Hepatocyte (in vitro differentiated cells): ENCODE results near the gene TRNP1. TPM values are rescaled to one million over a fixed set of nuclear protein-coding genes. Genes with fewer than 3 reads are reported as not detected.
A peak's percentile ranks its signal among the peaks of the same experiment; 100 is the strongest.

Source experiments
- DNase-seq: peaks from one replicate; pipeline ENCODE4 v3.0.0-alpha.2; 2016; ENCODE audit warnings: low spot score
- H2AFZ ChIP-seq: fragments of 200-600 bp; sonication (generic); 2 replicates; pipeline ENCODE4 v1.6.0; 2016; ENCODE audit warnings: antibody characterized with exemption, mild to moderate bottlenecking
- H3K27ac ChIP-seq: fragments of 200-600 bp; sonication (generic); 2 replicates; pipeline ENCODE4 v1.5.1; 2016; ENCODE audit warnings: mild to moderate bottlenecking
- H3K27me3 ChIP-seq: fragments of 200-600 bp; sonication (generic); 2 replicates; pipeline ENCODE4 v1.6.1; 2016
- H3K36me3 ChIP-seq: fragments of 200-600 bp; sonication (generic); replicated peaks from 2 replicates; pipeline ENCODE4 v1.5.1; 2016; ENCODE audit warnings: low read depth; ENCODE audit not compliant: insufficient read depth
- H3K4me1 ChIP-seq: fragments of 200-600 bp; sonication (generic); 2 replicates; pipeline ENCODE4 v1.5.1; 2016; ENCODE audit warnings: mild to moderate bottlenecking, moderate library complexity; ENCODE audit not compliant: insufficient read depth
- H3K4me2 ChIP-seq: fragments of 200-600 bp; sonication (generic); 2 replicates; pipeline ENCODE4 v1.6.0; 2016
- H3K4me3 ChIP-seq: fragments of 200-600 bp; sonication (generic); 2 replicates; pipeline ENCODE4 v1.5.1; 2016; ENCODE audit warnings: mild to moderate bottlenecking
- H3K79me2 ChIP-seq: fragments of 200-600 bp; sonication (generic); 2 replicates; pipeline ENCODE4 v1.6.0; 2017; ENCODE audit warnings: mild to moderate bottlenecking
- H3K9me2 ChIP-seq: fragments of 200-600 bp; sonication (generic); replicated peaks from 2 replicates; pipeline ENCODE4 v1.6.0; 2017; ENCODE audit warnings: mild to moderate bottlenecking; ENCODE audit not compliant: insufficient read depth
- H3K9me3 ChIP-seq: fragments of 200-600 bp; sonication (generic); 2 replicates; pipeline ENCODE4 v1.5.1; 2016; ENCODE audit warnings: low read depth, mild to moderate bottlenecking
- H4K20me1 ChIP-seq: fragments of 200-600 bp; sonication (generic); 2 replicates; pipeline ENCODE4 v1.6.0; 2016; ENCODE audit warnings: mild to moderate bottlenecking; ENCODE audit not compliant: insufficient read depth, poor library complexity, severe bottlenecking
- EZH2 ChIP-seq: fragments of 200-600 bp; sonication (generic); IDR thresholded peaks from 2 replicates; pipeline ENCODE4 v1.6.1; 2016; ENCODE audit warnings: antibody characterized with exemption, mild to moderate bottlenecking, borderline replicate concordance
- EZH2phosphoT487 ChIP-seq: fragments of 200-600 bp; sonication (generic); IDR thresholded peaks from one replicate; pipeline ENCODE4 v1.6.1; 2018; ENCODE audit warnings: antibody characterized with exemption, mild to moderate bottlenecking, low read depth, moderate library complexity; ENCODE audit not compliant: unreplicated experiment, severe bottlenecking
- WGBS: methylation state at CpG from one replicate; pipeline ENCODE4 v1.1.6; 2016; ENCODE audit warnings: low lambda C conversion rate; ENCODE audit errors: missing lambda C conversion rate; 5-methylcytosine and 5-hydroxymethylcytosine counted together
- polyA plus RNA-seq: library from polyadenylated mRNA; unstranded; fragments of >200 nt; fragmentation: Nextera tagmentation; extraction: Ambion mirVana; gene quantifications from 2 replicates; pipeline ENCODE4 v1.2.1, GENCODE V29; 2016
- total RNA-seq: library from RNA; depleted of rRNA; stranded (reverse); fragments of >200 nt; gene quantifications from 2 replicates; pipeline ENCODE4 v1.2.3, GENCODE V29; 2014
- TF ChIP-seq, protein P1 (sequence below): fragments of 200-600 bp; sonication (generic); IDR thresholded peaks from 2 replicates; pipeline ENCODE4 v1.5.1; 2016; ENCODE audit warnings: antibody characterized with exemption, mild to moderate bottlenecking; ENCODE audit not compliant: poor library complexity

TRNP1 gene
- total and polyA plus RNA-seq, 2 experiments from 2014 or later: 67.4 to 137 TPM

DNA sequence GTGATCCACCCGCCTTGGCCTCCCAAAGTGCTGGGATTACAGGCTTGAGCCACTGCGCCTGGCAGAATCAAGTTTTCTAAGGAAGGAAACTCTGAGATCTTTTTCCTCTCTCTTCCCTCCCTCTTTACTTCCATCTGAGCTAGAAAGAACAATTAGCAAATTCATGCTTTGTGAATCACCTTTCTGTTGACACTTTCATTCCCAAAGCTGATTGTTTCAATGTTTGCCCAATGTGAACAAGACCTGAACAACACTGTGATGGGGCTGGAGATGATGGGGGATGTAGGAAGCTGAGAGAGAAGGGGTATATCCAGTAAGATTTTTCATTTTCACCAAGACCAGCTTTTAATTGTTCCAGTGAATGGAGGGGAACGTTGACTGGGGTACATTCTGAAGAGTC is 24.8 kb downstream of the TRNP1 start:
- no peaks in the 10 kb centered on the region for H3K9me2 ChIP-seq
- H4K20me1 ChIP-seq: no peaks in the 10 kb centered on the region
- H3K9me3 ChIP-seq: no peaks in the 10 kb centered on the region
- DNase-seq: no peak
- WGBS: 84% methylated on average over 3 of the region's 3 CpGs
- peak overlapping the region; percentile 43 for H3K27ac ChIP-seq
- no peak overlapping the region for H3K4me3 ChIP-seq
- TF ChIP-seq EZH2phosphoT487: no peak
- TF ChIP-seq, protein P1, sequence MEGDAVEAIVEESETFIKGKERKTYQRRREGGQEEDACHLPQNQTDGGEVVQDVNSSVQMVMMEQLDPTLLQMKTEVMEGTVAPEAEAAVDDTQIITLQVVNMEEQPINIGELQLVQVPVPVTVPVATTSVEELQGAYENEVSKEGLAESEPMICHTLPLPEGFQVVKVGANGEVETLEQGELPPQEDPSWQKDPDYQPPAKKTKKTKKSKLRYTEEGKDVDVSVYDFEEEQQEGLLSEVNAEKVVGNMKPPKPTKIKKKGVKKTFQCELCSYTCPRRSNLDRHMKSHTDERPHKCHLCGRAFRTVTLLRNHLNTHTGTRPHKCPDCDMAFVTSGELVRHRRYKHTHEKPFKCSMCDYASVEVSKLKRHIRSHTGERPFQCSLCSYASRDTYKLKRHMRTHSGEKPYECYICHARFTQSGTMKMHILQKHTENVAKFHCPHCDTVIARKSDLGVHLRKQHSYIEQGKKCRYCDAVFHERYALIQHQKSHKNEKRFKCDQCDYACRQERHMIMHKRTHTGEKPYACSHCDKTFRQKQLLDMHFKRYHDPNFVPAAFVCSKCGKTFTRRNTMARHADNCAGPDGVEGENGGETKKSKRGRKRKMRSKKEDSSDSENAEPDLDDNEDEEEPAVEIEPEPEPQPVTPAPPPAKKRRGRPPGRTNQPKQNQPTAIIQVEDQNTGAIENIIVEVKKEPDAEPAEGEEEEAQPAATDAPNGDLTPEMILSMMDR: no peak
- no peak for TF ChIP-seq EZH2
- no peak overlapping the region for H3K4me2 ChIP-seq
- no peaks in the 10 kb centered on the region for H3K27me3 ChIP-seq
- H3K36me3 ChIP-seq: no peaks in the 10 kb centered on the region
- H3K79me2 ChIP-seq: no peaks in the 10 kb centered on the region
- no peak overlapping the region for H2AFZ ChIP-seq
- peaks cover 6% of the 10 kb centered on the region for H3K4me1 ChIP-seq

DNA sequence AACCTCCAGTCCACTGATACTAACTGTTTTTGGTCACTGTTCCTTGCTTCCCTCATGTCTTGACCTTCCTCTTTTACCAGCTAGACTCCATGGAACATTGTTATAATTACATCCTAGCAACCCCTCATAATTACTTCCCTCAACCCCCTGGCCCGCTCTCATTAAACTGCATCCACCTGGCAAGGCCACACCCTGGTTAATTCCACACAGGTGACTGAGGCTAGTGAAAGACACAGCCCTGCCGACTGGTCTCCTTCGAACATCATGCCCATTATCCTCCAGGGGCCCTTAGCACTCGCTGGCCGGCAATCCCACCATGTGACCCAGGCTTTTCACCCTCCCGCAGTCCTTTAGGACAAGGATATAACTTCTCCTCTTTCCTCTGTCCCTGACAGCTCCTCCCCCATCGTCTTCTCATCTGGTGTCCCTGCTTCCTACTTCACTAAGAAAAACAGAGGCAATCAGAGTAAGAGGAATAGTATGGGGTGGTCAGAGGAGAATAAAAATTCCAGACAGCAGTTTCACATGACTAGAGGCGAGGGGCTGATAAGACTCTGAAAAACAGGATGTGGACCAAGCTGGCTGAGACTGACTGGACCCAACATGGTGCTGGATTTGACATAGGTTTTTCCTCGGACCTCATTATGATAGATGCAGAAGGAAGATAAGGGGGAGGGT is 28.0 kb downstream of the TRNP1 start:
- no peak overlapping the region for H3K4me3 ChIP-seq
- 28% methylated on average over 9 of the region's 9 CpGs for WGBS
- no peak for TF ChIP-seq EZH2
- no peak for TF ChIP-seq EZH2phosphoT487
- TF ChIP-seq, protein P1: no peak
- H3K79me2 ChIP-seq: no peaks in the 10 kb centered on the region
- no peaks in the 10 kb centered on the region for H3K36me3 ChIP-seq
- no peaks in the 10 kb centered on the region for H4K20me1 ChIP-seq
- H3K4me1 ChIP-seq: peaks cover 6% of the 10 kb centered on the region
- peak overlapping the region; percentile 38 for H2AFZ ChIP-seq
- H3K27ac ChIP-seq: peak overlapping the region; percentile 60
- H3K9me2 ChIP-seq: no peaks in the 10 kb centered on the region
- no peak overlapping the region for H3K4me2 ChIP-seq
- no peak for DNase-seq
- no peaks in the 10 kb centered on the region for H3K9me3 ChIP-seq
- H3K27me3 ChIP-seq: no peaks in the 10 kb centered on the region

DNA sequence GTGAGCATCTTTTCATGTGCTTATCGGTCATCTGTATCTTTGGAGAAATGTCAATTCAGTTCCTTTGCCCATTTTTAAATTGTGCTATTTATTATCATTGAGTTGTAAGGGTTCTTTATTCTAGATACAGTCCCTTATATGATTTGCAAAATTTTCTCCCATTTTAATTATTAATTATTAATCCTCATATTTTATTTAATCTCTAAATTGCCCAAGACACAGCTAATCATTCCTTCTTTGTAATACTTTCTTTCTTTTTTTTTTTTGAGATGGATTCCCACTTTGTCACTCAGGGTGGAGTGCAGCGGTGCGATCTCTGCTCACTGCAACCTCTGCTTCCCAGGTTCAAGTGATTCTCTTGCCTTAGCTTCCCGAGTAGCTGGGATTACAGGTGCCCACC is 32.2 kb downstream of the TRNP1 start:
- H4K20me1 ChIP-seq: no peaks in the 10 kb centered on the region
- H3K9me3 ChIP-seq: no peaks in the 10 kb centered on the region
- TF ChIP-seq, protein P1: no peak
- TF ChIP-seq EZH2: no peak
- no peak for TF ChIP-seq EZH2phosphoT487
- WGBS: over 99% methylated on average over 4 of the region's 4 CpGs
- peaks cover 16% of the 10 kb centered on the region for H3K4me1 ChIP-seq
- H3K9me2 ChIP-seq: no peaks in the 10 kb centered on the region
- no peaks in the 10 kb centered on the region for H3K79me2 ChIP-seq
- H3K4me2 ChIP-seq: no peak overlapping the region
- no peaks in the 10 kb centered on the region for H3K27me3 ChIP-seq
- H3K4me3 ChIP-seq: no peak overlapping the region
- no peaks in the 10 kb centered on the region for H3K36me3 ChIP-seq
- no peak overlapping the region for H3K27ac ChIP-seq
- DNase-seq: no peak
- no peak overlapping the region for H2AFZ ChIP-seq
